ENCODE data around the gene BLOC1S4.
"Not testable (repeated sequence)": the region's sequence is repeated elsewhere in the genome, so short reads cannot be mapped to it uniquely, and the experiment has no call there.

The BLOC1S4 gene

GRCh38 chr4:6740347-6740746 is 24.4 kb downstream of the BLOC1S4 start:
- no peak for DNase-seq (ENCODE audit: low spot score)

GRCh38 chr4:6742507-6742906 is 26.5 kb downstream of the BLOC1S4 start:
- DNase-seq (ENCODE audit: low spot score) = no peak

DNA sequence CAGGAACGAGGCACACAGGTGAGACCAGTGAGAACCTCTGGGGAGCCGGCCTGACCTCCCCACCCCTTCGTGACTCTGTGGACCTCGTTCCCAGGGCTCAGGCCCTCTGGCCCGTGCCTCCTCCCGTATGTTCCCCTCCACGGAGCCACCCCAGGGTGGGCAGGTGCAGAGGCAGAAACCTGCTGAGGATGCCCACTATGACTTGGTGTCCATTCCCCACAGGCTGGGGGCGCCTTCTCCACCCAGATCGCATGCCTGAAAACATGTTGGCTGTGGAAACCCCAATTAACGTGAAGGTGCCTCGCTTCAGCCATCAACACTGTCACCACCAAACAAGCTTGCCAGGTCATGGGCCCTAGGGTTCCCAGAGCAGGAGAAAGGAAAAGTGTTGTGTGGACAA is 27.0 kb downstream of the BLOC1S4 start:
- no peak for DNase-seq (ENCODE audit: low spot score)

- DNase-seq (ENCODE audit: low spot score) = no peak
Observed at GRCh38 chr4:6746721-6747293, 30.8 kb downstream of the BLOC1S4 start.

DNA sequence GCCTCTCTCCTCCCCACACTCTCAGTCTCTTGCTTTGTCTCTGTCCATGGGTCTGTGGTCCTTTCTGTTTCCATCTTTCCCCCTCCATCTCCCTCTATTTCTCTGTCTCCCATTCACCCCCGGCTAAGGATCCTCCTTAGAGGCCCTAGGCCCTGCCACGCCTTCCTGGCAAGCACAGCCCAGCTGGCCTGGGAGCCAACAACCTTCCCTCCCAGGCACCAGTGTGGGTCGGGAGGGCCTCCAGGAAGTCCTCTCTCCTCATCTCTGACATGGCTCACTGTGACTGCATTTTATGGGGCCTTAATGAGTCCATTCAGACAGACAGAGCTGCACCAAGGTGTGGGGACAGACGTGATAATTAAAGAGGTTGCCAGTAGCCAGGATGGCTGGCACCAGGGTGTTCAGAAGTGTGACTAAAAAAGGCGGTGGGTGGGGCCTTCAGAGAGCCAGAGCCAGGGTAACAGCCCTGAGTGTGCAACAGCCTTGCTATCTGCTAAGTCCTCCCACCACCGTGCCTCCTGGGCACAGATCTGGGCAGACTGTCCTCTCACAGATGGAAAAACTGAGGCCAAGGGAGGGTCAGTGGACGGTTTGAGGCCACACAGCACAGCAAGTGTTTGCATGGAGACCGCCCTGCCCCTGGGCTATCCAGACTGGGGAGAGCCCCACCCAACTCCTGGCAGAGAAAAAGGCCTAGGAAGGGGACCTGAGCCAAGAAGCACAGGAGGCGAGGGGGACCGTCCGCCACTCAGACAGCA is 31.5 kb downstream of the BLOC1S4 start:
- no peak for DNase-seq (ENCODE audit: low spot score)

- DNase-seq (ENCODE audit: low spot score) = no peak
Observed at GRCh38 chr4:6748286-6748685, 32.3 kb downstream of the BLOC1S4 start.

- DNase-seq (ENCODE audit: low spot score) = no peak
Observed at GRCh38 chr4:6749340-6750171, 33.6 kb downstream of the BLOC1S4 start.

- no peak for DNase-seq (ENCODE audit: low spot score)
Observed at GRCh38 chr4:6750286-6751221, 34.6 kb downstream of the BLOC1S4 start.

- DNase-seq (ENCODE audit: low spot score) = no peak
Observed at GRCh38 chr4:6751611-6752485, 35.9 kb downstream of the BLOC1S4 start.

- no peak for DNase-seq (ENCODE audit: low spot score)
Observed at GRCh38 chr4:6752486-6752829, 36.5 kb downstream of the BLOC1S4 start.

DNA sequence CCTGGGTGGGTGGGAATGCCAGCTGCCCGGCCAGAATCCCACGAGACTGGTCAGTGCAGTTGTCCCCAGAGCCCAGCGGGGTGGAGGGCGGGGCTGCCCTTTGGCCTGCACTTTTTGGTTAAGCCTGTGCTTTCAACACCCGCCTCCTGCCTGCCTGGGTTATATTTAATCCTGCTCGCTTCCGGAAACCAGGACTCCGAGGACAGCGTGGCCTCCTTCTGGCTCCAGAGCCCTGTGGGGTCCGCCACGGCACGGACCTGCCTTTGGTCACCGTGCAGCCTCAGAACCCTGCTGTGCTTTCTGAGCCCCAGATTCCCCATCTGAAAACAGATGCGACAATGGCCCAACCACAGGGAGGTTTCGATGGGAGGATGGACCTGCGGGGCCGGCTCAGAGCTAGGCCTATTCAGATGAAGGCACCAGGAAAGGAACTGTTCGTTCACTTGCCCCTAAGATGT is 37.2 kb downstream of the BLOC1S4 start:
- DNase-seq (ENCODE audit: low spot score) = no peak

DNA sequence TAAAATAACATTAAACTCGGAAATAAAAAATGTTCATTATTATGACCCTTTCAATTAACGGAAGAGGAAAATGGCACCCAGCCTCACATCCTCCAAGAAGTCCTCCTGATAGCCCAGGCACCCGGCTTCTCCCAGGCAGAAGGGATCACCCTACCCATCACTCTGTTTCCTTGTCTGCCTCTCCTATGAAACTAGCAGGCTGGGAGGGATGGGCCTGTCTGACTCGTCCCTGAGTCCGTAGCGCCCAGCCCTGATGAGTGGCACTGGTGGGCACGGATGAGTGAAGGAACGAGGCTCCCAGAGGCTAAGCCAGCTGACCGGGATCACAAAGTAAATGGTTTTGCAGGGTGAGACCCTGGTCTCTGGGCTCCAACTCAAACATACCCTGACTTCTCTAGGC is 37.9 kb downstream of the BLOC1S4 start:
- no peak for DNase-seq (ENCODE audit: low spot score)

DNA sequence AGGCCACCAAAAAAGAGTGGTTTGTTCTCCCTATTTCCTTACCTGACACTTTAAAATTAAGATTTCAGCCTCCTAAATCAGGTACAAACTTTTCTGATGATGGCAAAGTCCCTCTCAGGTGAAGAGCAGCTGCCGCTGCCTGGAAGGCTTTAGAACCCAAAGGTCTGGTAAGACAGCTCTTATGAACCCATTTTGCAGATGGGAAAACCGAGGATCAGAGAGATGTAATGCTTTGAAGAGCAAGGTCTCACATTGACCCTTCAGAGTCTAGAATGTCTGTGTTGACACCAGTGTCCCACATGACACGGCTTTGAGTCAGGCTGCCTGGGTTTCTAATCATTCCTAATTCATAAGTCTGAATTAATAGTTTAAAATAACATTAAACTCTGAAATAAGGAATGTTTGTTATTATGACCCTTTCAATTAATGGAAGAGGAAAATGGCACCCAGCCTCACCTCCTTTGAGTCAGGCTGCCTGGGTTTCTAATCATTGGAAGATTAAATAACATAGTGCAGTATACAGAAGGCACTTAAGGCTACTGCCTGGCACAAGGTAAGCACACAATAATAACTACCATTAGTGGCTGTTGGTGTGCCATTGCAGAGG is 38.6 kb downstream of the BLOC1S4 start:
- no peak for DNase-seq (ENCODE audit: low spot score)

GRCh38 chr4:6755088-6755753 is 39.2 kb downstream of the BLOC1S4 start:
- DNase-seq (ENCODE audit: low spot score) = no peak

- not testable (repeated sequence) for DNase-seq (ENCODE audit: low spot score)
Observed at GRCh38 chr4:6756345-6756744, 40.4 kb downstream of the BLOC1S4 start.

GRCh38 chr4:6758728-6759127 is 42.8 kb downstream of the BLOC1S4 start:
- DNase-seq (ENCODE audit: low spot score) = no peak

DNA sequence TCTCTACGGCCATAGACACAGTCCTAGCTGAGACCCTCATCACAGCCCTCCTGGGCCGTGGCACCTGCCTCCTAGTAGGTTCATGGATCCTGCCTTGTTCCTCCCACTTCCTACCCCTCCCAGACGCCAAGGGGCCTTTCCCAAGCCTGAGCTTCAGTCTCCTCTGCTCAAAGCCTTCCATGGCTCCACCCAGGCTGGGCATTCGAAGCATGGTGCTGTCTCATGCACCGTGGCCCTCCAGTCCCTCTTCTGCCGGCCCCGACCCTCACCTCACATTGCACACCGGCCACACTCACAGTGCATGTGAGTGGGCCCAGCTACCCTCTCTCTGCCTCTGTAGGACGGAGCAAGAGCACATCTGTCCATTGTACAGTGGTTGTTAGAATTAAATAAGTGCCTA is 44.9 kb downstream of the BLOC1S4 start:
- DNase-seq (ENCODE audit: low spot score) = no peak

DNA sequence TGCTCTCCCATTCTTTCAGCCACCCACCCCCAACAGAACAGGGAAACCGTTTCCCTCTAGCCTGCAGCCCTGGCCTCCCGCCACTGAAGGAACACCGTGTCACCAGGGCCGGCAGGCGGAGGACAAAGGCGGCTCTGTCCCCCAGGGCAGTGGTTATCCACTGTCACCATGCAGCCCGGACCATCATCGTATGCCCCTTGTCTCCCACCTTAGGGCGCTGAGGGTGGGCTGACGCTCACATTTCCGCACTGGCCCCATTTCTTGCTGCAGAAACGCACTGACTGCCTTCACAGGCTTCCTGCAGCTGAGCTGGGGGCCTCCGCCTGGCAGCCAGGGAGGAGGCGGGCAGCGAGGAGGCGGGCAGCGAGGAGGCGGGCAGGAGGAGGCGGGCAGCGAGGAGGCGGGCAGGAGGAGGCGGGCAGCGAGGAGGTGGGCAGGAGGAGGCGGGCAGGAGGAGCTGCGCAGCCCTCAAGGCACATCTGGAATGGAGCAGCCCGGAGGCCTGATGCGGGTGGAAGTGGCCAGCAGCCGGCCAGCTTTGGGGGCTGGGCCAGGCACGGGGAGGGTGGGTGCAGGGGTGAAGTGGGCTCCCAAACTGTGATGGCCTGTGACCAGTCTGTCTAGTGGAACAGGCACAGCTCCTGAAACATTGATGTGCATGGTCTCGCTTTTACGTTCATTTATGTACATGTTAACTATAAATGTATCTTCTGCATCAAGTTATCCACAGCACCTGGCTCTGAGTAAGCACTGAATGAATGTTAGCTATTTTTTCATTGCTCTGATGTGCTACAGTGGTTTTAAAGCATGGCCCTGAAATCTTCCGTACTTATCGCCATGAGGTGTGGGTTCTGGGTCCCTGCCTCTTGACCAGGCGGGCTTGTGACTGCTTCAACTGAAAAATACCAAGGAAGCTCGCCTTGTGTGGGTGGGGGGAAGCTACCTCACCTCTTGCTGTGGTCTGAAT is 46.0 kb downstream of the BLOC1S4 start:
- no peak for DNase-seq (ENCODE audit: low spot score)
